ENCODE data around the gene ANKRD10. TPM values are rescaled to one million over a fixed set of nuclear protein-coding genes. Genes with fewer than 3 reads are reported as not detected.

The ANKRD10 gene
- total and polyA plus RNA-seq, 2 of the 8 experiments (the other 6 are each of a cell fraction or from before 2014, with no cell fraction given), result 146 to 218 TPM

GRCh38 chr13:110936519-110936918 is 21.6 kb upstream of the ANKRD10 start (continued):
- TF ChIP-seq CHD7 (IDR thresholded peaks at IDR 0.05; ENCODE audit: insufficient replicate concordance, low read length) (no peak), KDM4A (IDR thresholded peaks at IDR 0.05; ENCODE audit: low read depth, low read length, severe bottlenecking) (no peak), CEBPB (IDR thresholded peaks at IDR 0.05; ENCODE audit: low read depth, low read length) (no peak), E2F6 (IDR thresholded peaks at IDR 0.05) (no peak), CHD1 (IDR thresholded peaks at IDR 0.05; ENCODE audit: low read depth, low read length) (no peak), TAF7 (optimal IDR thresholded peaks at IDR 0.05; ENCODE audit: borderline replicate concordance, low read depth, low read length) (no peak)

All from H1 (cell line).